GM18951 (cell line): ENCODE data around the gene MAP3K8.
"Not testable (repeated sequence)": the region's sequence is repeated elsewhere in the genome, so short reads cannot be mapped to it uniquely, and the experiment has no call there.

Source experiments
- POLR2A ChIP-seq: IDR thresholded peaks from 4 replicates; pipeline ENCODE4 v1.6.1; 2011; ENCODE audit warnings: mild to moderate bottlenecking; ENCODE audit not compliant: insufficient read length, insufficient read depth; ENCODE audit errors: extremely low read depth
- in situ Hi-C: fragments of 300-500 bp; cut with MboI; formaldehyde crosslinking; loops from one replicate; pipeline ENCODE4 v1.12.0; 2022; ENCODE audit warnings: low sequenced_read_pairs, mixed read lengths, inconsistent platforms; ENCODE audit not compliant: unreplicated experiment

The MAP3K8 gene

DNA sequence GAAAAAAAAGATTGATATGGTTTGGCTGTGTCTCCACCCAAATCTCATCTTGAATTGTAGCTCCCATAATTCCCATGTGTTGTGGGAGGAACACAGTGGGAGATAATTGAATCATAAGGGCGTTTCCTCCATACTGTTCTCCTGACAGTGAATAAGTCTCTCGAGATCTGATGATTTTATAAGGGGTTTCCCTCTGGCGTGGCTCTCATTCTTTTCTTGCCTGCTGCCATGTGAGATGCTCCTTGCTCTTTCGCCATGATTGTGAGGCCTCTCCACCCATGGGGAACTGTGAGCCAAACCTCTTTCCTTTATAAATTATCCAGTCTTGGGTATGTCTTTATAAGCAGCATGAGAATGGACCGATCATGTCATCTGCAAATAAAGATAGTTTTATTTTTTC lies 29.4 kb upstream of the MAP3K8 start:
- in situ Hi-C loops = no loop called here
- TF ChIP-seq POLR2A = no peak

DNA sequence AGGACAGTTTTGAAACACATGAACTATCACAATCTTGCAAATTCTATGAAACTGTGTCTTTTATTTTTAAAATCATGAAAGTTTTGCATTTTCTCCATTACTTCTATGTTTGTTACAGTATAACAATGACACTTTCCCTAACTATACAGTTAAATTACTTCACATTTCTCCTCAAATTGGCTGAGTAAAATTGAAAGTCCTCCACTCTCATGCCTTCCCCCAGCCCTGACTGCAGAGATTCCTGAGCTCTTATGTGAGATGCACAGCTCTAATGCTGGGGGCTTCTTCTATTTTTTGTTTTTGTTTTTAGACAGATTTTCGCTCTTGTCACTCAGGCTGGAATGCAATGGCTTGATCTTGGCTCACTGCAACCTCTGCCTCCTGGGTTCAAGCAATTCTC lies 22.7 kb upstream of the MAP3K8 start:
- in situ Hi-C loops = no loop called here
- no peak for TF ChIP-seq POLR2A

GRCh38 chr10:30412901-30413300 lies 21.1 kb upstream of the MAP3K8 start:
- in situ Hi-C loops = no loop called here
- no peak for TF ChIP-seq POLR2A

DNA sequence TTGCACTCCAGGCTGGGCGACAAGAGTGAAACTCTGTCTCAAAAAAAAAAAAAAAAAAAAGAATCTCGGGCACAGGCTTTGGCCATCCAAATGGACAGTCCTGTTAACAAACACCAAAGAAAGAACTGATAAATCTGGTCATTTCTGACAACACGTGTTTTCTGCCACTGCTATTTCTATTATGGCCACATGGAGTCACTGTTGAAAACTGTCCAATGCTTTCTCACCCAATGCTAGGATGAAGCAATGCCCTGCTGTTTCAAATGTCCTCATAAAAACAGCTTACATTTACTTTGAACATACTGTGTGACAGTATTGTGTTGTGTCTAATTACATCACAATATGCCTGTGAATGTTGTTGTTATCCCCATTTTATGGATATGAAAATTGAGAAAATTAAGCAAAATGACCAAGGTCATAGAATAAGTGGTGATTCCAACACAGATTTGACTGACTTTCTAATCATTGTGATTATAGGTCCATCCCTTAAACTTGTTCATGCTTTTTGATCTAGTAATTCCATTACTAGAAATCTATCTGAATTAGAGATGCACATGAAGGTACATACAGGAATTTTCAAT lies 19.9 kb upstream of the MAP3K8 start:
- TF ChIP-seq POLR2A = no peak
- in situ Hi-C loops = no loop called here

DNA sequence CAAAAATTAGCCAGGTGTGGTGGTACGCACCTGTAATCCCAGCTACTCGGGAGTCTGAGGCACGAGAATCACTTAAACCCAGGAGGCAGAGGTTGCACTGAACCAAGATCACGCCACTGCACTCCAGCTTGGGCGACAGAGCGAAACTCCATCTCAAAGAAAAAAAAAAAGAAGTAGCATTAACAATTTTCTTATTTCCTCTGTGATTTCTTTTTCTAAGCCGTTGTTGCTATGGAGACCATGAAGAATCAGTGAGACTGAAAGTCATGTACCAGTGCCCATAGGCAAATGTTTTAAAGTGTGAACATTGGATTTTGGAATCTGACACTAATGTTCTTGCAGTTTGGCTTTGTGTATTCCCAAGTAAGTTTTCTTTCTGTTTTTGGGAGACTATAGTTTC lies 18.4 kb upstream of the MAP3K8 start:
- no peak for TF ChIP-seq POLR2A
- in situ Hi-C loops = loop anchor here (5.0 kb wide), 1 partner anchor 117 kb away; no protein-coding TSS in a partner anchor

GRCh38 chr10:30417301-30417700 lies 16.7 kb upstream of the MAP3K8 start:
- in situ Hi-C loops = loop anchor here (5.0 kb wide), 1 partner anchor 115 kb away; no protein-coding TSS in a partner anchor

DNA sequence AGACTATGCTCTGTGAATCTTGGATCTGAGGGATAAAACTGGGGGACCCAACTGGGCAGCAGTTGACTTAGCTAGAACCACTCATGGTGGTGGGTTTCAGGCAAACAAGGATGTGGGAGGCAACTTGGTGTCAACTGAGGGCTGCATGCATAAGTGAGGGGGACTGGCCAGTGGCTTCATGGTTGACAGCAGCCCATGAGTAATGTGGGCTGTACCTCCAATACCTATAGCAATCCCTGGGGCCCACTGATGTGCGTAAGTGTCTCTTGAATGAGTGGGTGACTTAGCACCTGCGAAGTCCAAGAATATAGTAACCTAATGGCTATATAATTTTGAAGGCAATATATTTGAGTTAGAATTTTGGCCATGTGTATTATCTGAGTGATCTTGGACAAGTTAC lies 13.7 kb upstream of the MAP3K8 start:
- TF ChIP-seq POLR2A = no peak
- in situ Hi-C loops = no loop called here

More at GRCh38 chr10:30417301-30417700, 16.7 kb upstream of the MAP3K8 start:
- no peak for TF ChIP-seq POLR2A

GRCh38 chr10:30420766-30421165 lies 13.2 kb upstream of the MAP3K8 start:
- no peak for TF ChIP-seq POLR2A
- in situ Hi-C loops = no loop called here

DNA sequence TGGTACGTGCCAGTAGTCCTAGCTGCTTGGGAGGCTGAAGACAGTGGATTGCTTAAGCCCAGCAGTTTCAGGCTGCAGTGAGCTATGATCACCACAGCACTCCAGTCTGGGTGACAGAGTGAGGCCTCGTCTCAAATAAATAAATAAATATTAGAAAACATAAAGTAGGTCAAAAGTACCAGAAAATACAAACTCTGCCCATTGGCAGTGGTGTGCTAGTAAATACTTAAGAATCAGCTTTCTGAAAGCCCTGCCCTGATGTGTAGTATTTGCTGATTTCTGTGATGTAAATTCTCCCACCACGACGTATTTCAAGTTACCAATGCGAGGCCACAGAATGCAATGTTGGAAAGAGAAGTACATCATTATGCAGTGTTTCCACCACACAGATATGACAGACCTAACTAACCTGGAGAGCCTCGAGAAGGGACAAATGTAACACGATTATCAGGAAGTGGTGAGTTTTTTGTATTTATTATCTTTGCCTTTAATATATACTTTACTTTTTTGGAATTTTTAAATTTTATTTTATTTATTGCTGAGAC lies 11.8 kb upstream of the MAP3K8 start:
- TF ChIP-seq POLR2A = no peak
- in situ Hi-C loops = no loop called here

DNA sequence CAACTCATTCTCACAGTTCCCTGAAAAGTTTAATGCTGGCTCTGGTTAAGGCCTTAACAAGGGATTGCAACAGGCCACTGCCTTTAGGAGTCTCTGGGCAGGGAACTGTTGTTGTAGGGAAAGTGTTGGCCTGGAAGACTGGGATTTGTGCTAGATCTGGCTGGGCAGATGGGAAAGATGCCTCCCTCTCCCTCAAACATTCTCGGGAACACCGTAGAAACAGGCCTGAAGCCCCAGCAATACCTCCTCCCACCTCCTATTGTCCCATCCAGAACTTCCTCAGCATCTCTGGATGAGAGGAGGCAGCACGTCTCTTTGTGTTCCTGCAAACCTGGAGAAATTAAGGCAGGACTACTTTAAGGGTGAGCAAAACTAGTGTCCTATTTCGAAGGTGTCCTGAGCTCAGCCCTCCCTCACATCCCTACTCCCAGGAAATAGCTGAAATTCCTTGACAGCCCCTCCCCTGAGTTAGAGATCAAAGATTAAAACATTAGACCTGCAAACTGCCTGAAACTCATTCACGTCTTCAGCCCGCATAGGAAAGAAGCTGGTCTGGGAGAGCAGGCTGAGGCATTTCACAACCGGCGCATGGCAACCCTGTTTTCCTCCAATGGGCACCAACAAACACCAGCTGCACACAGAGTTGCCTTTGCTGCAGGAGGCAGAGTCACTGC lies 10.9 kb upstream of the MAP3K8 start:
- in situ Hi-C loops = no loop called here
- TF ChIP-seq POLR2A = no peak

- in situ Hi-C loops = not testable (repeated sequence)
These were observed 10.2 kb upstream of the MAP3K8 start for GRCh38 chr10:30423655-30424275.

- in situ Hi-C loops = no loop called here
- TF ChIP-seq POLR2A = no peak
These were observed 8.5 kb upstream of the MAP3K8 start for GRCh38 chr10:30425336-30426075.
